Endothelial cell (in vitro differentiated cells): ENCODE data around the gene ZBTB40. TPM values are rescaled to one million over a fixed set of nuclear protein-coding genes. Genes with fewer than 3 reads are reported as not detected.

Source experiments
- DNase-seq: peaks from one replicate; pipeline ENCODE4 v3.0.0; 2021; ENCODE audit warnings: low spot score
- H3K27ac Mint-ChIP-seq: one replicate; pipeline ENCODE4 v1.8.0; 2021; ENCODE audit warnings: mixed read lengths, inconsistent platforms; ENCODE audit not compliant: unreplicated experiment
- H3K27me3 Mint-ChIP-seq: one replicate; pipeline ENCODE4 v1.8.0; 2021; ENCODE audit warnings: mild to moderate bottlenecking, moderate library complexity, mixed read lengths, inconsistent platforms; ENCODE audit not compliant: unreplicated experiment
- H3K36me3 Mint-ChIP-seq: one replicate; pipeline ENCODE4 v1.8.0; 2021; ENCODE audit warnings: mild to moderate bottlenecking, low read depth, mixed read lengths, inconsistent platforms; ENCODE audit not compliant: unreplicated experiment
- H3K4me1 Mint-ChIP-seq: one replicate; pipeline ENCODE4 v1.8.0; 2021; ENCODE audit warnings: mild to moderate bottlenecking, mixed read lengths, inconsistent platforms; ENCODE audit not compliant: unreplicated experiment
- H3K4me3 Mint-ChIP-seq: one replicate; pipeline ENCODE4 v1.8.0; 2021; ENCODE audit warnings: mild to moderate bottlenecking, mixed read lengths, inconsistent platforms; ENCODE audit not compliant: unreplicated experiment
- H3K9me3 Mint-ChIP-seq: one replicate; pipeline ENCODE4 v1.8.0; 2021; ENCODE audit warnings: mixed read lengths, inconsistent platforms; ENCODE audit not compliant: unreplicated experiment
- total RNA-seq: library from RNA; stranded (reverse); fragmentation: NEBNext Ultra II Directional; extraction: Animal tissue kit (Norgen Biotek cat#: 25700); gene quantifications from one replicate; pipeline ENCODE4 v1.2.1, GENCODE V29; 2021; ENCODE audit not compliant: unreplicated experiment
- TF ChIP-seq, protein P1 (sequence below): fragments of 200-600 bp; sonication (generic); IDR thresholded peaks from one replicate; pipeline ENCODE4 v1.5.0; 2021; ENCODE audit warnings: antibody characterized with exemption; ENCODE audit not compliant: unreplicated experiment

The ZBTB40 gene
- total RNA-seq, 1 donor from 2014 or later, result 18.9 TPM

DNA sequence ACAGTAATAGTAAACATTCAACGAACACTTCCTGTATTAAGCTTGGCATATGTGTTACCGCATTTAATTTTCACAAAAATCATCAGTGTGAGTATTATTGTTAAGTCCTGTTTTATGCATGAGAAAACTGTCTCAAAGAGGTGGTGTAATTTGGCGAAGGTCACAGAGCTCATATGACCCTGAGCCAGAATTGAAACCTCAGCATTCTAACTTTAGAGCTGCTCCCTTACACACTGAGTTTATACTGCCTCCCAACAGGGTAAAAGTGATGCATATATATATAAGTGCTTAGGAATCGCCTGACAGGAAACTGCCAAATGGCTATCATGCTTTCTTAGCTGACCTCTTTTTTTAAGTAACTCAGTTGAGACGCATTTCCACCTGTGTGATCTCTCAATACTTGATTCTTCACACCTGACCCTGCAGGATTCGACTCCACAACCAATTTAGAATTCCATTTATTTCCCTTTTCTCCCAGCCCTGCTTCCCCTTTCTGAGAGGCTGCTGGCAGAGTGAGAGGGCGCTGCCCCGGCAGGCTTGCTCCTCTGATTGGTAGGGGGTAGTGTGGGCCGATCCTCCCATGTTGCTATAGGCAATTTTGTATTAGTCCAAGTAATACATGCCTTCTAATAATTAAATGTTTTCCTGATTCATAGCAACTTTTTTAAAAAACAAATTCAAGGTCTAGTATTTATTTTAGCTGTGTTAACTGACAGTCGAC lies 40.5 kb downstream of the ZBTB40 start:
- H3K4me3 Mint-ChIP-seq, result no peak overlapping the region
- H3K36me3 Mint-ChIP-seq, result no peaks in the 10 kb centered on the region
- peak; percentile 16 for DNase-seq
- H3K4me1 Mint-ChIP-seq, result peaks cover 20% of the 10 kb centered on the region
- peaks cover 1% of the 10 kb centered on the region for H3K27me3 Mint-ChIP-seq
- H3K9me3 Mint-ChIP-seq, result no peaks in the 10 kb centered on the region
- peak overlapping the region; percentile 72 for H3K27ac Mint-ChIP-seq
- TF ChIP-seq, protein P1, sequence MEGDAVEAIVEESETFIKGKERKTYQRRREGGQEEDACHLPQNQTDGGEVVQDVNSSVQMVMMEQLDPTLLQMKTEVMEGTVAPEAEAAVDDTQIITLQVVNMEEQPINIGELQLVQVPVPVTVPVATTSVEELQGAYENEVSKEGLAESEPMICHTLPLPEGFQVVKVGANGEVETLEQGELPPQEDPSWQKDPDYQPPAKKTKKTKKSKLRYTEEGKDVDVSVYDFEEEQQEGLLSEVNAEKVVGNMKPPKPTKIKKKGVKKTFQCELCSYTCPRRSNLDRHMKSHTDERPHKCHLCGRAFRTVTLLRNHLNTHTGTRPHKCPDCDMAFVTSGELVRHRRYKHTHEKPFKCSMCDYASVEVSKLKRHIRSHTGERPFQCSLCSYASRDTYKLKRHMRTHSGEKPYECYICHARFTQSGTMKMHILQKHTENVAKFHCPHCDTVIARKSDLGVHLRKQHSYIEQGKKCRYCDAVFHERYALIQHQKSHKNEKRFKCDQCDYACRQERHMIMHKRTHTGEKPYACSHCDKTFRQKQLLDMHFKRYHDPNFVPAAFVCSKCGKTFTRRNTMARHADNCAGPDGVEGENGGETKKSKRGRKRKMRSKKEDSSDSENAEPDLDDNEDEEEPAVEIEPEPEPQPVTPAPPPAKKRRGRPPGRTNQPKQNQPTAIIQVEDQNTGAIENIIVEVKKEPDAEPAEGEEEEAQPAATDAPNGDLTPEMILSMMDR, result no peak

DNA sequence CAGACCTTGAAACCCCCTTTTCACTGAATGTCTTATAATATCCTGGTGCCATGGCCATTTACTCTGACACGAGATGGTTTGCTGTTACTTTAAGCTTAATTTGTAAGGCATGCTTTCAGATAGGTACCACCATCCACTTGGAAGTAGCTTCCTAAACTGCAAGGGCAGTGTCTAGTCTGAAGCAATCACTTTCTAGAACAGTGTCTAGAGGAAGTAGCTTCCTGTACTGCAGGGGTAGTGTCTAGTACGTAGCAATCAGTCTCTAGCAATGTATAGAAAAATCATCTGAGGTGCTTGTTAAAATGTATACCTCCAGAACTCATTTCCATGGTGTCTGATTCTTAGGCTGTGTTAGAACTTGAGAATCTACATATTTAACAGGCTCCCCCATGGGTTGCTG lies 42.5 kb downstream of the ZBTB40 start:
- H3K36me3 Mint-ChIP-seq, result no peaks in the 10 kb centered on the region
- H3K27me3 Mint-ChIP-seq, result peaks cover 1% of the 10 kb centered on the region
- peaks cover 27% of the 10 kb centered on the region for H3K4me1 Mint-ChIP-seq
- TF ChIP-seq, protein P1, result no peak
- no peak overlapping the region for H3K27ac Mint-ChIP-seq
- DNase-seq, result no peak
- no peaks in the 10 kb centered on the region for H3K9me3 Mint-ChIP-seq
- H3K4me3 Mint-ChIP-seq, result no peak overlapping the region

GRCh38 chr1:22494943-22495579 lies 43.4 kb downstream of the ZBTB40 start:
- peaks cover 27% of the 10 kb centered on the region for H3K4me1 Mint-ChIP-seq
- no peaks in the 10 kb centered on the region for H3K36me3 Mint-ChIP-seq
- peaks cover 1% of the 10 kb centered on the region for H3K27me3 Mint-ChIP-seq
- H3K27ac Mint-ChIP-seq, result no peak overlapping the region
- TF ChIP-seq, protein P1, result no peak
- H3K4me3 Mint-ChIP-seq, result no peak overlapping the region
- no peak for DNase-seq
- no peaks in the 10 kb centered on the region for H3K9me3 Mint-ChIP-seq

DNA sequence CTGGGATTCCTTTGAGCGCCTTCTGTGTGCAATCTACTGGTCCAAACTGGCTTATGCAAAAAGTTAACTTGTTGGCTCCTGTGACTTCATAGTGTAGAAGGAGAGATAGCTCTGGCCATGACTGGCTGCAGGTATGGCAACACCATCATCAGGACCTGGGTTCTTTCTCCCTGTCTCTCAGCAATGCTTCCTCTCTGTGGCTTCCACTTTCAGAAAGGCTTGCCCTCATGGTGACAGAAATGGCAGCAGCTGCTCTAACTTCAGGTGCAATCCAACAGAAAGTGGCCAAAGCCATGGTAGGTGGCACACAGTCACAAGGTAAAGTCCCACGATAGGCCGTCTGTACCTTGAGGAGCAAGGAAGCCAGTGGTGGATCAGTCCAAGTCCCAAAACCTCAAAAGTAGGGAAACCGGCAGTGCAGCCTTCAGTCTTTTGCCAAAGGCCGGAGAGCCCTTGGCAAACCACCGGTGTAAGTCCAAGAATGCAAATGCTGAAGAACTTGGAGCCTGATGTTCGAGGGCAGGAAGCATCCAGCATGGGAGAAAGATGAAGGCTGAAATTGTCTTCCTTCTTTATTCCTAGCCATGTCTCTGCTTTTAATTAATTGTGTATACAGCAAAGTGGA lies 45.0 kb downstream of the ZBTB40 start:
- no peaks in the 10 kb centered on the region for H3K9me3 Mint-ChIP-seq
- H3K4me3 Mint-ChIP-seq, result no peak overlapping the region
- H3K36me3 Mint-ChIP-seq, result no peaks in the 10 kb centered on the region
- H3K27me3 Mint-ChIP-seq, result peaks cover 1% of the 10 kb centered on the region
- H3K4me1 Mint-ChIP-seq, result peaks cover 27% of the 10 kb centered on the region
- no peak for DNase-seq
- no peak overlapping the region for H3K27ac Mint-ChIP-seq
- TF ChIP-seq, protein P1, result no peak

GRCh38 chr1:22498463-22498862 lies 46.8 kb downstream of the ZBTB40 start:
- H3K27me3 Mint-ChIP-seq, result peaks cover under 1% of the 10 kb centered on the region
- peaks cover 13% of the 10 kb centered on the region for H3K4me1 Mint-ChIP-seq
- H3K9me3 Mint-ChIP-seq, result no peaks in the 10 kb centered on the region
- DNase-seq, result no peak
- H3K27ac Mint-ChIP-seq, result no peak overlapping the region
- TF ChIP-seq, protein P1, result no peak
- no peak overlapping the region for H3K4me3 Mint-ChIP-seq
- H3K36me3 Mint-ChIP-seq, result no peaks in the 10 kb centered on the region
